ENCODE data around the gene DPP10. TPM values are rescaled to one million over a fixed set of nuclear protein-coding genes. Genes with fewer than 3 reads are reported as not detected.

Gene DPP10
- total RNA-seq, 1 donor from 2014 or later = 2.1 TPM

DNA sequence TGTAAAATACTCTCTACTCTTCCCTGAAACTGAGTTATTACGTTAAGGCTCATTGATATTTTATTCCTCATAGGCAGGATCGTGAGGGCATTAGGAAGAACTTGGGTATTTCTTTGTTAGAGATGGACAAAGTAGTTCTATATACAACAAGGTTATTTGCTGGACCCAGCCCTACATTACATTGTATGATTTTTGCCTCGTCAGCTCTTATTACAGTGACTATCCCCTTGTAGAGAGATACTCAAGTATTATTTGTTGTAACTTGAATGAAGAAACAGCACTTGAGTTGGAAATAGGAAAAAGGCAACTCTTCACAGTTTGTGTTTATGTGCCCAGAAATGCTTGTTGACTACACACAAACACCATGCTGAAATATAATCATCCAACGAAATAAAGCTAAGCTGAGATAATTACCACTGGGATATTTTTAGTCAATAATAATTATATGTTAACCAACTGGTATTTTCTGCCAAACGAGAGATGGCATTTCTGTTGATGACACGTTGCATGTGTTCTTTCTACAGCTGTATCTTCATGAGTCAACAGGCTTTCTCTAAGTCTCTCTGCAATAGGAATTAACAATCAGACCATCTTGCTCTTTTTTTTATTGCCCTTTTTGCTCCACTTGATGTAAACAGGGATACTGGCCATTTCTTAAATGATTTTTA lies 947.6 kb downstream of the DPP10 start:
- Mint-ChIP-seq H3K36me3 (ENCODE audit: low read depth) (peaks cover under 1% of the 10 kb centered on the region), H3K27ac (ENCODE audit: unreplicated experiment) (no peak overlapping the region), H3K27me3 (ENCODE audit: low read depth) (no peaks in the 10 kb centered on the region), H3K9me3 (peaks cover 6% of the 10 kb centered on the region), H3K4me1 (no peaks in the 10 kb centered on the region), H3K4me3 (no peak overlapping the region)
- TF ChIP-seq, protein P1, sequence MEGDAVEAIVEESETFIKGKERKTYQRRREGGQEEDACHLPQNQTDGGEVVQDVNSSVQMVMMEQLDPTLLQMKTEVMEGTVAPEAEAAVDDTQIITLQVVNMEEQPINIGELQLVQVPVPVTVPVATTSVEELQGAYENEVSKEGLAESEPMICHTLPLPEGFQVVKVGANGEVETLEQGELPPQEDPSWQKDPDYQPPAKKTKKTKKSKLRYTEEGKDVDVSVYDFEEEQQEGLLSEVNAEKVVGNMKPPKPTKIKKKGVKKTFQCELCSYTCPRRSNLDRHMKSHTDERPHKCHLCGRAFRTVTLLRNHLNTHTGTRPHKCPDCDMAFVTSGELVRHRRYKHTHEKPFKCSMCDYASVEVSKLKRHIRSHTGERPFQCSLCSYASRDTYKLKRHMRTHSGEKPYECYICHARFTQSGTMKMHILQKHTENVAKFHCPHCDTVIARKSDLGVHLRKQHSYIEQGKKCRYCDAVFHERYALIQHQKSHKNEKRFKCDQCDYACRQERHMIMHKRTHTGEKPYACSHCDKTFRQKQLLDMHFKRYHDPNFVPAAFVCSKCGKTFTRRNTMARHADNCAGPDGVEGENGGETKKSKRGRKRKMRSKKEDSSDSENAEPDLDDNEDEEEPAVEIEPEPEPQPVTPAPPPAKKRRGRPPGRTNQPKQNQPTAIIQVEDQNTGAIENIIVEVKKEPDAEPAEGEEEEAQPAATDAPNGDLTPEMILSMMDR (conservative IDR thresholded peaks at IDR 0.05) = no peak
- no peak for DNase-seq (ENCODE audit: low read depth, low spot score)

DNA sequence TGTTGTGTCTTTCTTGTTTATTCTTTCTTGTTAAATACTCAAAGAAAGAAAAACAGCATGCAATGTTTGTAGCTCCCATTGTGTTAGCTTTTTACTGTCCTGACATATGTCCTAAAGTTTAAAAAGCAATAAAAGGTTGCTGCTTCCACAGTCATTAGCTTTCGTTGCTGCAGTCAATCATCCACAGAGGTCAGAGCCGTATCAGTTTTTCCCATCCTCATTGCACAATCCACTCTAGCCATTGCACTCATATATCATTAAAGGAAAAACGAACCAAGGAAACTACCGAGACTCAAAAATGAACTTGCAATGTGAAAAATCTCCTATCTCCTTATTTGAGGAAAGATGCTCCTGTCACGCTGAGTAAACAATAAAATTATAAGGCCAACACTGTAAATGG lies 954.1 kb downstream of the DPP10 start:
- no peak overlapping the region for H3K27ac Mint-ChIP-seq (ENCODE audit: unreplicated experiment)
- H3K27me3 Mint-ChIP-seq (ENCODE audit: low read depth) = no peaks in the 10 kb centered on the region
- H3K4me1 Mint-ChIP-seq = no peaks in the 10 kb centered on the region
- DNase-seq (ENCODE audit: low read depth, low spot score) = no peak
- H3K36me3 Mint-ChIP-seq (ENCODE audit: low read depth) = no peaks in the 10 kb centered on the region
- H3K4me3 Mint-ChIP-seq = no peak overlapping the region
- TF ChIP-seq, protein P1 (conservative IDR thresholded peaks at IDR 0.05) = no peak
- H3K9me3 Mint-ChIP-seq = peaks cover 9% of the 10 kb centered on the region

DNA sequence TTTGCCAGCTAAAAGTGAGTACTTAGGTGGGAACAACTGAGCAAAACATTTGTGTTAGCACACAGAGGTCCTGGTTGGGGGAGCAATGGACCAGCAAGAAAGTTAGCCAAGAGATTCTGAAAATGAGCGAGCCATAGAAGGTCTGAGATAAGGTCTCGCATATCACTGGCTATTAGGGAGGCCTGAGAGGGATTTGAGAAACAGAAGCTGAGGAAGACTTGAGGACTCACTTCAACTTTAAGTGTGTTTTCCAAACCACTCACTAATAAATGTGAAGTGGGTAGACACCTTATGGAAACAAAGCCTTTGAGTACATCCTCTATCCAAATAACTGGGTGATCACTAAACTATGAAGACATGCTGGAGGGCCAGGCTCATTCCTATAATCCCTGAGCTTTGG lies 958.5 kb downstream of the DPP10 start:
- Mint-ChIP-seq H3K4me3 (no peak overlapping the region), H3K27me3 (ENCODE audit: low read depth) (no peaks in the 10 kb centered on the region), H3K27ac (ENCODE audit: unreplicated experiment) (no peak overlapping the region), H3K9me3 (peaks cover 3% of the 10 kb centered on the region), H3K36me3 (ENCODE audit: low read depth) (no peaks in the 10 kb centered on the region), H3K4me1 (no peaks in the 10 kb centered on the region)
- no peak for DNase-seq (ENCODE audit: low read depth, low spot score)
- TF ChIP-seq, protein P1 (conservative IDR thresholded peaks at IDR 0.05) = no peak

DNA sequence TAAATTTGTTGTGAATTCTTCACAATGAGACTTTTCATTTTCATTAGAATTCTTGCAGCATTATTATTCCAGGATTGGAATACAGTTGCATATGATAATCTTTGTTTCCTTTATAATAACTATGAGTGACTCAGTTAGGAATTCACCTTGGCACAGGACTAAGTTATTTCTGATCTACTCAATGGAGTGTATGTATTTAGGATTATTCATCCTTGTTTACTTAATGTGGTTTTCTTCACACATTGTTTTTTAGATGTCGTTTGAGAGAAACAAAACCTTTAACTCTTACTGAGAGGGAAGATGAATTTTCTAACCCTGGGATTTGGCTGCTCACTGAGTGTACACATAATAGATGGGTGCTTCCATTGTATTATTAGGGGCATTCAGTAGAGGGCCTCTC lies 970.1 kb downstream of the DPP10 start:
- no peaks in the 10 kb centered on the region for H3K4me1 Mint-ChIP-seq
- TF ChIP-seq, protein P1 (conservative IDR thresholded peaks at IDR 0.05) = no peak
- H3K4me3 Mint-ChIP-seq = no peak overlapping the region
- peaks cover 3% of the 10 kb centered on the region for H3K9me3 Mint-ChIP-seq
- no peaks in the 10 kb centered on the region for H3K27me3 Mint-ChIP-seq (ENCODE audit: low read depth)
- H3K27ac Mint-ChIP-seq (ENCODE audit: unreplicated experiment) = no peak overlapping the region
- DNase-seq (ENCODE audit: low read depth, low spot score) = no peak
- H3K36me3 Mint-ChIP-seq (ENCODE audit: low read depth) = no peaks in the 10 kb centered on the region

DNA sequence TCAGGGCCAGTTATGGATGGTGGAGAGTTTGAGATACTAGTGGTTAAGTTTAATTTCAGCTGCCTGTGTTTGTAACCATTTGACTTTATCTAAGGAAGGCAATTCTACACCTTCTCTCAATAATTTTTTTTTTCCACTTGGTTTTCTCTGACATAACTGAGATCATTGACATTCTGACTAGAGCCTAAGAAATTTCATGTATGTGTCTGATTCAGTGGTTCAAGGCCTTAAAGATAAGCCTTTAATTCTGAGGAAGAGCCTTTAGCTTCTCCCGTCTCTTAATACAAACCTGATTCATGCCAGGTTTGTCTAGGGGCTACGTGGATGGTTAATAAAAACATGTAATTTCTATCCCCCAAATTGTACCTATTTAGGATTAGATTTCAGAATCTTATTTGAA lies 971.4 kb downstream of the DPP10 start:
- Mint-ChIP-seq H3K4me1 (no peaks in the 10 kb centered on the region), H3K27ac (ENCODE audit: unreplicated experiment) (no peak overlapping the region), H3K27me3 (ENCODE audit: low read depth) (no peaks in the 10 kb centered on the region), H3K4me3 (no peak overlapping the region), H3K36me3 (ENCODE audit: low read depth) (no peaks in the 10 kb centered on the region), H3K9me3 (peaks cover 3% of the 10 kb centered on the region)
- TF ChIP-seq, protein P1 (conservative IDR thresholded peaks at IDR 0.05) = no peak
- no peak for DNase-seq (ENCODE audit: low read depth, low spot score)
